Testis (tissue), 3 donors: ENCODE results near the gene PHLPP1. TPM values are rescaled to one million over a fixed set of nuclear protein-coding genes. Genes with fewer than 3 reads are reported as not detected.

Experiments used
- DNase-seq: peaks from one replicate; pipeline ENCODE4 v3.0.0-alpha.2; 2019
- H3K27ac ChIP-seq, 2 donors: fragments of 200-600 bp; sonication (generic); one replicate each; pipeline ENCODE4 v1.5.1; 2019
- H3K27me3 ChIP-seq: fragments of 200-600 bp; sonication (generic); one replicate; pipeline ENCODE4 v1.5.1; 2019
- H3K36me3 ChIP-seq: fragments of 200-600 bp; sonication (generic); one replicate; pipeline ENCODE4 v1.5.1; 2017; ENCODE audit warnings: low read depth; ENCODE audit errors: missing control alignments
- H3K4me1 ChIP-seq: fragments of 200-600 bp; sonication (generic); one replicate; pipeline ENCODE4 v1.5.1; 2019
- H3K4me3 ChIP-seq, 2 donors: fragments of 200-600 bp; sonication (generic); one replicate each; pipeline ENCODE4 v1.5.1; 2017 to 2019
- H3K9me3 ChIP-seq: fragments of 200-600 bp; sonication (generic); one replicate; pipeline ENCODE4 v1.5.1; 2017
- POLR2A ChIP-seq: fragments of 450-650 bp; IDR thresholded peaks from one replicate; pipeline ENCODE4 v1.6.1; 2017; ENCODE audit warnings: antibody characterized with exemption, mild to moderate bottlenecking, moderate library complexity
- WGBS, 2 donors: methylation state at CpG; one replicate each; pipeline ENCODE4 v1.1.5; 2018; 5-methylcytosine and 5-hydroxymethylcytosine counted together
- intact Hi-C: fragments of 100-400 bp; cut with DNase I; formaldehyde crosslinking; loops from one replicate; pipeline ENCODE4 v1.15.1; 2023; ENCODE audit warnings: low total_unique reads
- polyA plus RNA-seq: library from polyadenylated mRNA; stranded (reverse); fragments of 350-450 nt; fragmentation: Illumina TruSeq; extraction: RNeasy Lipid Tissue Mini Kit (QIAGEN cat#74804); gene quantifications from one replicate; pipeline ENCODE4 v1.2.3, GENCODE V29; 2014; ENCODE audit warnings: low read depth, low replicate concordance; ENCODE audit not compliant: insufficient read depth
- total RNA-seq, 2 donors: library from RNA; depleted of rRNA; stranded (reverse); fragments of >200 nt; gene quantifications; one replicate each; pipeline ENCODE4 v1.2.3, GENCODE V29; 2016
- TF ChIP-seq, protein P1 (sequence below), 3 experiments: fragments of 450-650 bp in 2 of 3; fragments of 200-600 bp in 1 of 3; sonication (generic) in 1 of 3; IDR thresholded peaks; one replicate each; pipeline ENCODE4 v1.5.1; 2016 to 2019; ENCODE audit warnings: antibody characterized with exemption in 3 of 3, mild to moderate bottlenecking in 2 of 3, moderate library complexity in 1 of 3

Gene PHLPP1
- total and polyA plus RNA-seq, 3 donors from 2014 or later = 31.5 to 60.1 (median 50.5) TPM

DNA sequence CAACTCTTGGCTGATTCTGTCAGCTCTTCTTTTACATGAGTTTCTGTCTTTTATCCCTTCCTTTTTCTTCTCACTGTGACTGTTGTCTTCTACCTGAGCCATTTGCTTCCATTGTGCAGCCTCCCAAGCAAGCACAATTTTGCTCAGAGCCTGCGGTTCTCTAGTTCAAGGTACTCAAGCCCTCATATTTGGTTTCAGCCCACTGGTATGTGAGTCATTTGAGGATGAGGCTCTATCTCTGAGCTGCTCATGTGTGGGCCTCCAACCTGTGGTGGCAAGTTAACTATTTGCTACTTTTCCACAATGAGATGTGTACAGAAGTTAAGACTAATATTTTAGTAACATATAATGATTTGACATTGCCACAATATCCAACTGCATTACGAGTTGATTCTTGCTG is 183.0 kb downstream of the PHLPP1 start:
- Histone ChIP-seq H3K4me3 (no peak overlapping the region), H3K9me3 (no peaks in the 10 kb centered on the region), H3K4me1 (no peaks in the 10 kb centered on the region), H3K36me3 (no peaks in the 10 kb centered on the region), H3K27ac (no peak overlapping the region), H3K27me3 (no peaks in the 10 kb centered on the region)
- DNase-seq = no peak
- TF ChIP-seq, protein P1, sequence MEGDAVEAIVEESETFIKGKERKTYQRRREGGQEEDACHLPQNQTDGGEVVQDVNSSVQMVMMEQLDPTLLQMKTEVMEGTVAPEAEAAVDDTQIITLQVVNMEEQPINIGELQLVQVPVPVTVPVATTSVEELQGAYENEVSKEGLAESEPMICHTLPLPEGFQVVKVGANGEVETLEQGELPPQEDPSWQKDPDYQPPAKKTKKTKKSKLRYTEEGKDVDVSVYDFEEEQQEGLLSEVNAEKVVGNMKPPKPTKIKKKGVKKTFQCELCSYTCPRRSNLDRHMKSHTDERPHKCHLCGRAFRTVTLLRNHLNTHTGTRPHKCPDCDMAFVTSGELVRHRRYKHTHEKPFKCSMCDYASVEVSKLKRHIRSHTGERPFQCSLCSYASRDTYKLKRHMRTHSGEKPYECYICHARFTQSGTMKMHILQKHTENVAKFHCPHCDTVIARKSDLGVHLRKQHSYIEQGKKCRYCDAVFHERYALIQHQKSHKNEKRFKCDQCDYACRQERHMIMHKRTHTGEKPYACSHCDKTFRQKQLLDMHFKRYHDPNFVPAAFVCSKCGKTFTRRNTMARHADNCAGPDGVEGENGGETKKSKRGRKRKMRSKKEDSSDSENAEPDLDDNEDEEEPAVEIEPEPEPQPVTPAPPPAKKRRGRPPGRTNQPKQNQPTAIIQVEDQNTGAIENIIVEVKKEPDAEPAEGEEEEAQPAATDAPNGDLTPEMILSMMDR (IDR thresholded peaks at IDR 0.05) = no peak
- TF ChIP-seq POLR2A = no peak
- 90 to 95% methylated on average over 2 of the region's 2 CpGs for WGBS, 2 donors
- intact Hi-C loops = no loop called here

DNA sequence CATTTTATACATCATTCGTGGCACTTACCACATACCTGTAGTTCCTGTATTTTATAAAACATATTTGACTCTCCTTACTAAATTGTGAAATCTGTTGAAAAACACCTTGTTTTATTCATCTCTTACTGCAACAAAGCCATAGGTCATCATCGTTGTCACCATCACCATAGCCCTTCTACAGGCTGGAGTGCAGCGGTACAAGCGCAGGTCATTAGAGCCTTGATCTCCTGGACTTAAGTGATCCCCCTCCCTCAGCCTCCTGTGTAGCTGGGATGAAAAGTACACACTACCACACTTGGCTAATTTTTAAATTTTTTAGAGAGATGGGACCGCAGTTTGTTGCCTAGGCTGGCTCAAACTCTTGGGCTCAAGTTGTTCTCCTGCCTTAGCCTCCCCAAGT is 184.2 kb downstream of the PHLPP1 start:
- intact Hi-C loops = no loop called here
- no peaks in the 10 kb centered on the region for H3K36me3 ChIP-seq
- H3K9me3 ChIP-seq = no peaks in the 10 kb centered on the region
- no peak for DNase-seq
- no peaks in the 10 kb centered on the region for H3K27me3 ChIP-seq
- no peak overlapping the region for H3K4me3 ChIP-seq
- H3K27ac ChIP-seq = no peak overlapping the region
- no peaks in the 10 kb centered on the region for H3K4me1 ChIP-seq
- WGBS, 2 donors = 90 to 91% methylated on average over 5 of the region's 5 CpGs
- TF ChIP-seq, protein P1 (IDR thresholded peaks at IDR 0.05) = no peak
- TF ChIP-seq POLR2A = no peak

DNA sequence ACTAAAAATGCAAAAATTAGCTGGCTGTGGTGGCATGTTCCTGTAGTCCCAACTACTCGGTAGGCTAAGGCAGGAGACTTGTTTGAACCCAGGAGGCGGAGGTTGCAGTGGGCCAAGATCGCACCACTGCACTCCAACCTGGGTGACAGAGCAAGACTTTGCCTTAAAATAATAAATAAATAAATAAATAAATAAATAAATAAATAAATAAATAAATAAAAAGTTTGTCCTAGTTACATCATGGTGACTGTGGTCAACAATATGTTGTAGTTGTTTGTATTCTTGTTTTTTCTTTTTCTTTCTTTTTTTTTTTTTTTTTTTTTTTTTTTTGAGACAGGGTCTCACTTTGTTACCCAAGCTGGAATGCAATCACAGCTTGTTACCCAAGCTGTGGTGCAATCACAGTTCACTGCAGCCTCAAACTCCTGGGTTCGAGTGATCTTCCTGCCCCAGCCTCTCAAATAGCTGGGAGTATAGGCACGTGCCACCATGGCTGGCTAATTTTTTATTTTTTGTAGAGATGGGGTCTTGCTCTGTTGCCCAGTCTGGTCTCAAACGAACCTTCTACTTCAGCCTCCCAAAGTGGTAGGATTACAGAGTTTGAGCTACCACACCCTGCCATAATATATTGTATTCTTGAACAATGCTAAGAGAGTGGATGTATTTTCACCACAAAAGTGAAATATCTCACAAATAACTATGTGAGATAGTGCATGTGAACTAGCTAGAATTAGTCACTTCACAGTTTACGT is 185.0 kb downstream of the PHLPP1 start:
- H3K27me3 ChIP-seq = no peaks in the 10 kb centered on the region
- TF ChIP-seq, protein P1 (IDR thresholded peaks at IDR 0.05) = no peak
- TF ChIP-seq POLR2A = no peak
- no peak overlapping the region for H3K27ac ChIP-seq
- intact Hi-C loops = no loop called here
- no peaks in the 10 kb centered on the region for H3K36me3 ChIP-seq
- no peaks in the 10 kb centered on the region for H3K9me3 ChIP-seq
- 91 to 93% methylated on average over 7 of the region's 7 CpGs for WGBS, 2 donors
- no peak for DNase-seq
- no peaks in the 10 kb centered on the region for H3K4me1 ChIP-seq
- no peak overlapping the region for H3K4me3 ChIP-seq

DNA sequence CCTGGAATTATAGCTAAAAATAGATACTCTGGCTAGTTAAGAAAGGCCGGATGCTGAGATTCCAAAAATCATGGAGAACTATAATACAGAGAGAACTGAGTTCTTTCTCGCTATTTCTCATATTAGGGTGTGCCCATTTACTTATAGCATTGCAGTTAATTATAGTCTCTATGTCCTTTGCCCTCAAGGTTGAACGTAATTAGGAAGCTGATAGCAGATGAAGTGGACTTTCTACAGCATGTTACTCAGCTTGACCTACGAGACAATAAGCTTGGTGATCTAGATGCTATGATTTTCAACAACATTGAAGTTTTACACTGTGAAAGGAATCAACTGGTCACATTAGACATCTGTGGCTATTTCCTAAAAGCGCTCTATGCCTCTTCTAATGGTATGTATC is 187.4 kb downstream of the PHLPP1 start:
- H3K27me3 ChIP-seq = no peaks in the 10 kb centered on the region
- intact Hi-C loops = no loop called here
- no peak overlapping the region for H3K4me3 ChIP-seq
- no peaks in the 10 kb centered on the region for H3K4me1 ChIP-seq
- H3K27ac ChIP-seq = no peak overlapping the region
- WGBS, 2 donors = 80 to 91% methylated on average over 5 of the region's 5 CpGs
- DNase-seq = no peak
- H3K36me3 ChIP-seq = no peaks in the 10 kb centered on the region
- no peaks in the 10 kb centered on the region for H3K9me3 ChIP-seq
- TF ChIP-seq, protein P1 (IDR thresholded peaks at IDR 0.05) = no peak
- TF ChIP-seq POLR2A = no peak
